A549 (cell line): ENCODE measurements around the gene PRDM5. TPM values are rescaled to one million over a fixed set of nuclear protein-coding genes. Genes with fewer than 3 reads are reported as not detected.

Source experiments
- ATAC-seq, 2 experiments: fragments of 200-7000 bp in 1 of 2; fragments of >200 bp in 1 of 2; cut with Nextera tagmentation in 1 of 2; cut with Tn5 transposase in 1 of 2; 3 replicates each; pipeline versions ENCODE4 v1.8.0 to v1.9.1; 2018 to 2020; ENCODE audit warnings: mild to moderate bottlenecking in 1 of 2, moderate library complexity in 1 of 2
- CTCF ChIA-PET: fragments of 300-600 bp; sonication (Branson Sonifier 250); formaldehyde crosslinking; extraction: SDS; loops from one replicate; lab custom pipeline; 2021; ENCODE audit warnings: antibody characterized with exemption, inconsistent platforms; lab: Yijun Ruan, JAX
- POLR2A ChIA-PET: fragments of 350-600 bp; formaldehyde crosslinking; extraction: SDS; loops from one replicate; lab custom pipeline; 2021; ENCODE audit warnings: antibody characterized with exemption, inconsistent platforms; lab: Yijun Ruan, JAX
- DNase-seq, 2 experiments: peaks; one replicate each; pipeline versions ENCODE4 v3.0.0 to v3.0.0-alpha.2; 2011 to 2016; ENCODE audit warnings: low read depth in 1 of 2, low spot score in 1 of 2
- FAIRE-seq: peaks from 2 replicates; lab custom pipeline; 2011; peaks lifted over from hg19 to GRCh38; lab: Jason Lieb, UNC
- H3K27ac ChIP-seq, 2 experiments: fragments of >200 bp; sonication (Bioruptor Twin); formaldehyde crosslinking; 3 replicates each; pipeline ENCODE4 v1.5.1; 2016 to 2017
- H3K4me1 ChIP-seq: fragments of >200 bp; sonication (Bioruptor Twin); formaldehyde crosslinking; 3 replicates; pipeline ENCODE4 v1.6.1; 2016
- H3K4me2 ChIP-seq: fragments of >200 bp; sonication (Bioruptor Twin); formaldehyde crosslinking; 3 replicates; pipeline ENCODE4 v1.6.1; 2016
- H3K4me3 ChIP-seq: fragments of >200 bp; sonication (Bioruptor Twin); formaldehyde crosslinking; 3 replicates; pipeline ENCODE4 v1.5.1; 2016
- H3K9me3 ChIP-seq: fragments of >200 bp; sonication (Bioruptor Twin); formaldehyde crosslinking; 3 replicates; pipeline ENCODE4 v1.6.1; 2016
- BHLHE40 ChIP-seq: IDR thresholded peaks from 2 replicates; pipeline ENCODE4 v1.6.1; 2012; ENCODE audit warnings: low read depth, low read length, inconsistent platforms
- CBX2 ChIP-seq: fragments of 200-600 bp; sonication (generic); IDR thresholded peaks from 2 replicates; pipeline ENCODE4 v1.6.1; 2016; ENCODE audit warnings: low read depth, mild to moderate bottlenecking, borderline replicate concordance
- CEBPB ChIP-seq, 2 experiments: fragments of >200 bp in 1 of 2; sonication (Bioruptor Twin) in 1 of 2; formaldehyde crosslinking in 1 of 2; IDR thresholded peaks; 2 replicates each; pipeline ENCODE4 v1.6.1; 2012 to 2016
- CHD2 ChIP-seq: fragments of 150-350 bp; IDR thresholded peaks from 2 replicates; pipeline ENCODE4 v1.6.1; 2014; ENCODE audit warnings: low read length; ENCODE audit not compliant: partially characterized antibody
- CHD4 ChIP-seq: fragments of 200-600 bp; sonication (generic); IDR thresholded peaks from 2 replicates; pipeline ENCODE4 v1.6.1; 2016; ENCODE audit warnings: antibody characterized with exemption, mild to moderate bottlenecking, borderline replicate concordance
- CTCF ChIP-seq: fragments of >200 bp; sonication (Bioruptor Twin); formaldehyde crosslinking; IDR thresholded peaks from 3 replicates; pipeline ENCODE4 v1.5.1; 2016
- EHF ChIP-seq: fragments of 250-450 bp; sonication (Bioruptor Pico); IDR thresholded peaks from 2 replicates; pipeline ENCODE4 v1.5.0; 2020; ENCODE audit warnings: mild to moderate bottlenecking
- EHMT2 ChIP-seq: fragments of 200-600 bp; sonication (generic); IDR thresholded peaks from 2 replicates; pipeline ENCODE4 v1.6.1; 2016; ENCODE audit warnings: antibody characterized with exemption, low read depth, mild to moderate bottlenecking, moderate library complexity
- FOSB ChIP-seq: fragments of 250-450 bp; sonication (Bioruptor Pico); IDR thresholded peaks from 2 replicates; pipeline ENCODE4 v1.5.0; 2020; ENCODE audit warnings: mild to moderate bottlenecking, moderate library complexity
- FOSL2 ChIP-seq, 2 experiments: fragments of 450-650 bp in 1 of 2; fragments of >200 bp in 1 of 2; sonication (Bioruptor Twin) in 1 of 2; formaldehyde crosslinking; IDR thresholded peaks; 2 replicates each; pipeline versions ENCODE4 v1.5.0 to v1.6.1; 2016 to 2020; ENCODE audit warnings: mild to moderate bottlenecking in 1 of 2, moderate library complexity in 1 of 2
- HEYL ChIP-seq: fragments of 250-450 bp; sonication (Bioruptor Pico); IDR thresholded peaks from 2 replicates; pipeline ENCODE4 v1.8.0; 2021; ENCODE audit warnings: mild to moderate bottlenecking, moderate library complexity
- HOXB5 ChIP-seq: fragments of 250-450 bp; sonication (Bioruptor Pico); IDR thresholded peaks from 2 replicates; pipeline ENCODE4 v1.5.0; 2020; ENCODE audit warnings: mild to moderate bottlenecking, moderate library complexity
- MAX ChIP-seq: IDR thresholded peaks from 2 replicates; pipeline ENCODE4 v1.6.1; 2012
- NFE2L2 ChIP-seq: fragments of 150-350 bp; conservative IDR thresholded peaks from 2 replicates; pipeline ENCODE4 v1.6.1; 2014; ENCODE audit warnings: low read length
- NR3C1 ChIP-seq: fragments of >200 bp; sonication (Bioruptor Twin); formaldehyde crosslinking; IDR thresholded peaks from 3 replicates; pipeline ENCODE4 v1.6.1; 2017
- POLR2A ChIP-seq: IDR thresholded peaks from 2 replicates; pipeline ENCODE4 v1.6.1; 2012; ENCODE audit warnings: mild to moderate bottlenecking, low read length
- POLR2AphosphoS2 ChIP-seq: conservative IDR thresholded peaks from 2 replicates; pipeline ENCODE4 v1.6.1; 2012; ENCODE audit warnings: low read length, improper control_type of control experiment, inconsistent platforms
- SREBF2 ChIP-seq: fragments of 450-650 bp; IDR thresholded peaks from 2 replicates; pipeline ENCODE4 v1.6.1; 2014; ENCODE audit warnings: mild to moderate bottlenecking, moderate library complexity
- TFCP2L1 ChIP-seq: fragments of 250-450 bp; sonication (Bioruptor Pico); IDR thresholded peaks from 2 replicates; pipeline ENCODE4 v1.5.0; 2021; ENCODE audit warnings: mild to moderate bottlenecking
- ZNF302 ChIP-seq: fragments of 250-450 bp; sonication (Bioruptor Pico); IDR thresholded peaks from 2 replicates; pipeline ENCODE4 v1.9.0; 2021; ENCODE audit warnings: inconsistent platforms, mild to moderate bottlenecking, moderate library complexity
- WGBS: methylation state at CpG from one replicate; pipeline ENCODE4 v1.1.6; 2017; ENCODE audit errors: missing lambda C conversion rate; 5-methylcytosine and 5-hydroxymethylcytosine counted together
- polyA plus RNA-seq, 4 experiments: library from polyadenylated mRNA; depleted of rRNA in 3 of 4; stranded (reverse); fragments of >200 nt; fragmentation: RNase III in 1 of 4; extraction: RNeasy Plus Mini Kit Qiagen cat#74134 plus additional on column Dnase treatment in 1 of 4; gene quantifications; 2 replicates in 3 of 4; 3 replicates in 1 of 4; pipeline ENCODE4 v1.2.3, GENCODE V29; 2011 to 2017
- TF ChIP-seq, protein P1 (sequence below): fragments of 150-350 bp; IDR thresholded peaks from 2 replicates; pipeline ENCODE4 v1.6.1; 2014; ENCODE audit warnings: low read depth, mild to moderate bottlenecking, low read length
- TF ChIP-seq, protein P2 (sequence below): IDR thresholded peaks from 2 replicates; pipeline ENCODE4 v1.6.1; 2012
- TF ChIP-seq, protein P3 (sequence below): fragments of 250-450 bp; sonication (Bioruptor Pico); IDR thresholded peaks from 2 replicates; pipeline ENCODE4 v1.5.0; 2020; ENCODE audit warnings: low read depth, mild to moderate bottlenecking, moderate library complexity

The PRDM5 gene
- polyA plus RNA-seq, 2 of the 4 experiments (the other 2 are of a cell fraction), result 6.5 to 12.9 TPM

GRCh38 chr4:120929847-120930246, 7.3 kb upstream of the PRDM5 start:
- H3K27ac ChIP-seq, result no peak overlapping the region
- TF ChIP-seq NR3C1, result no peak
- no peak for TF ChIP-seq EHMT2
- TF ChIP-seq CBX2, result no peak
- TF ChIP-seq SREBF2, result no peak
- TF ChIP-seq FOSL2 (IDR thresholded peaks at IDR 0.05), result no peak
- TF ChIP-seq FOSL2 (CRISPR knock-in tag; IDR thresholded peaks at IDR 0.05), result no peak
- no peak for TF ChIP-seq EHF (CRISPR knock-in tag)
- TF ChIP-seq, all 56 proteins: peak for 0
- WGBS, result 5% methylated on average over 1 of the region's 1 CpG
- DNase-seq (no peak), FAIRE-seq (no peak), ATAC-seq (no peak)
- Histone ChIP-seq H3K9me3 (no peaks in the 10 kb centered on the region), H3K4me2 (no peak overlapping the region), H3K4me1 (no peaks in the 10 kb centered on the region), H3K4me3 (no peak overlapping the region)
- ChIA-PET POLR2A (no interaction called here), CTCF (no interaction called here)

DNA sequence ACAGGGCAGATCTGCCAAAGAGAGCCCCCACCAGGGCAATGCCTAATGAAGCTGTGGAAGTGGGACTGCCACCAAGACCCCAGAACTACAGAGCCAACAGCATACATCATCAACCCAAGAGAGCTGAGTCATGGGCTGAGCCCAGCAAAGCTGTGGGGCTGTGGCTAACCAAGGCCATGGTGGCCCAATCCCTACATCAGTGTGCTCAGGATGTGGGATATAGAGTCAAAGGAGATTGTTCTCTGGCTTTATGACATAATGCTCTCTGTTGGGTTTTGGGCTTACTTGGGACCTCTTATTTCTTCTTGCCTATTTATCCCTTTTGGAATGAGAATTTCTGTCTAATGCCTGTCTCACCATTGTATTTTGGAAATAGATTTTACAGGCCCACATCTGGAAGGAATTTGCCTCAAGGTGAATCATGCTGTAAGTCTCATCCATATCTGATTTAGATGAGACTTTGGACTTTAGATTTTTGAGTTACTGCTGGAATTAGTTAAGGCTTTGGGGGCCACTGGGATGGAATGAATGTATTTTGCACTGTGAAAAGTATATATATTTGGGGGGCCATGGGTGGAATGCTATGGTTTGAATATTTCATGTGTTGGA, 5.4 kb upstream of the PRDM5 start:
- DNase-seq, result no peak
- no peak for FAIRE-seq
- no peak overlapping the region for H3K27ac ChIP-seq
- no peak overlapping the region for H3K4me2 ChIP-seq
- H3K9me3 ChIP-seq, result no peaks in the 10 kb centered on the region
- TF ChIP-seq MAX, result no peak
- TF ChIP-seq, protein P1, sequence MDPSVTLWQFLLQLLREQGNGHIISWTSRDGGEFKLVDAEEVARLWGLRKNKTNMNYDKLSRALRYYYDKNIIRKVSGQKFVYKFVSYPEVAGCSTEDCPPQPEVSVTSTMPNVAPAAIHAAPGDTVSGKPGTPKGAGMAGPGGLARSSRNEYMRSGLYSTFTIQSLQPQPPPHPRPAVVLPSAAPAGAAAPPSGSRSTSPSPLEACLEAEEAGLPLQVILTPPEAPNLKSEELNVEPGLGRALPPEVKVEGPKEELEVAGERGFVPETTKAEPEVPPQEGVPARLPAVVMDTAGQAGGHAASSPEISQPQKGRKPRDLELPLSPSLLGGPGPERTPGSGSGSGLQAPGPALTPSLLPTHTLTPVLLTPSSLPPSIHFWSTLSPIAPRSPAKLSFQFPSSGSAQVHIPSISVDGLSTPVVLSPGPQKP, result no peak
- no peak for TF ChIP-seq BHLHE40
- no peak for TF ChIP-seq NFE2L2
- TF ChIP-seq POLR2AphosphoS2, result no peak
- TF ChIP-seq, protein P2, sequence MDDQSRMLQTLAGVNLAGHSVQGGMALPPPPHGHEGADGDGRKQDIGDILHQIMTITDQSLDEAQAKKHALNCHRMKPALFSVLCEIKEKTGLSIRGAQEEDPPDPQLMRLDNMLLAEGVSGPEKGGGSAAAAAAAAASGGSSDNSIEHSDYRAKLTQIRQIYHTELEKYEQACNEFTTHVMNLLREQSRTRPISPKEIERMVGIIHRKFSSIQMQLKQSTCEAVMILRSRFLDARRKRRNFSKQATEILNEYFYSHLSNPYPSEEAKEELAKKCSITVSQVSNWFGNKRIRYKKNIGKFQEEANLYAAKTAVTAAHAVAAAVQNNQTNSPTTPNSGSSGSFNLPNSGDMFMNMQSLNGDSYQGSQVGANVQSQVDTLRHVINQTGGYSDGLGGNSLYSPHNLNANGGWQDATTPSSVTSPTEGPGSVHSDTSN, result no peak
- no peak for TF ChIP-seq CTCF
- TF ChIP-seq, protein P3, sequence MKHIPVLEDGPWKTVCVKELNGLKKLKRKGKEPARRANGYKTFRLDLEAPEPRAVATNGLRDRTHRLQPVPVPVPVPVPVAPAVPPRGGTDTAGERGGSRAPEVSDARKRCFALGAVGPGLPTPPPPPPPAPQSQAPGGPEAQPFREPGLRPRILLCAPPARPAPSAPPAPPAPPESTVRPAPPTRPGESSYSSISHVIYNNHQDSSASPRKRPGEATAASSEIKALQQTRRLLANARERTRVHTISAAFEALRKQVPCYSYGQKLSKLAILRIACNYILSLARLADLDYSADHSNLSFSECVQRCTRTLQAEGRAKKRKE, result no peak
- TF ChIP-seq CHD2, result no peak
- no peak for TF ChIP-seq POLR2A
- TF ChIP-seq EHMT2, result no peak
- no peak for TF ChIP-seq EHF (CRISPR knock-in tag)
- TF ChIP-seq CHD4, result no peak
- TF ChIP-seq HEYL (CRISPR knock-in tag), result no peak
- TF ChIP-seq FOSB, result no peak
- no peak for TF ChIP-seq CEBPB (IDR thresholded peaks at IDR 0.05)
- TF ChIP-seq TFCP2L1 (CRISPR knock-in tag), result no peak
- no peak for TF ChIP-seq HOXB5 (CRISPR knock-in tag)
- TF ChIP-seq ZNF302 (CRISPR knock-in tag), result no peak
- no peak for ATAC-seq
- no peak overlapping the region for H3K4me3 ChIP-seq
- peaks cover 3% of the 10 kb centered on the region; the same call in 1 of the 3 replicates for H3K4me1 ChIP-seq
- POLR2A ChIA-PET, result no interaction called here
- CTCF ChIA-PET, result no interaction called here
